Transverse colon (tissue), 4 donors: ENCODE results near the gene DCST1. TPM values are rescaled to one million over a fixed set of nuclear protein-coding genes. Genes with fewer than 3 reads are reported as not detected.
"Not testable (repeated sequence)": the region's sequence is repeated elsewhere in the genome, so short reads cannot be mapped to it uniquely, and the experiment has no call there.

Source experiments
- DNase-seq: peaks from one replicate; pipeline ENCODE4 v3.0.0-alpha.2; 2019
- H3K27ac ChIP-seq, 4 donors: fragments of 200-600 bp; sonication (generic); 2 replicates each; pipeline ENCODE4 v1.5.1; 2016 to 2018; ENCODE audit warnings: inconsistent platforms in 4 of 4
- H3K27me3 ChIP-seq: fragments of 200-600 bp; sonication (generic); 2 replicates; pipeline ENCODE4 v1.5.1; 2017; ENCODE audit warnings: inconsistent platforms
- H3K36me3 ChIP-seq, 4 donors: fragments of 200-600 bp; sonication (generic); 2 replicates each; pipeline ENCODE4 v1.5.1; 2017 to 2019; ENCODE audit warnings: inconsistent platforms in 4 of 4
- H3K4me1 ChIP-seq, 4 donors: fragments of 200-600 bp; sonication (generic); 2 replicates each; pipeline ENCODE4 v1.5.1; 2017 to 2020; ENCODE audit warnings: inconsistent platforms in 4 of 4
- H3K4me3 ChIP-seq, 4 donors: fragments of 200-600 bp; sonication (generic); 1 replicate in 1 of 4; 2 replicates in 3 of 4; pipeline versions ENCODE4 v1.5.1 to v1.6.1; 2017 to 2019; ENCODE audit warnings: inconsistent platforms in 4 of 4
- H3K9me3 ChIP-seq, 2 donors: fragments of 200-600 bp; sonication (generic); 2 replicates each; pipeline ENCODE4 v1.5.1; 2017 to 2019; ENCODE audit warnings: inconsistent platforms in 2 of 2
- EP300 ChIP-seq: sonication (generic); formaldehyde crosslinking; IDR thresholded peaks from one replicate; pipeline ENCODE4 v1.6.1; 2017; ENCODE audit warnings: antibody characterized with exemption, low read depth
- POLR2A ChIP-seq: fragments of 450-650 bp; IDR thresholded peaks from one replicate; pipeline ENCODE4 v1.6.1; 2016; ENCODE audit warnings: antibody characterized with exemption, mild to moderate bottlenecking, moderate library complexity
- POLR2AphosphoS5 ChIP-seq, 3 donors: sonication (generic); formaldehyde crosslinking; IDR thresholded peaks; one replicate each; pipeline ENCODE4 v1.6.1; 2016; ENCODE audit warnings: antibody characterized with exemption in 3 of 3
- WGBS, 2 donors: methylation state at CpG; one replicate each; pipeline ENCODE4 v1.1.5; 2018; ENCODE audit warnings: low coverage in 1 of 2; 5-methylcytosine and 5-hydroxymethylcytosine counted together
- in situ Hi-C, 4 donors: fragments of 200-750 bp; cut with MboI; loops; one replicate each; pipeline versions ENCODE4 v1.15.0 to v1.15.1; 2017; ENCODE audit warnings: low sequenced_read_pairs in 3 of 4, low pct_ligation_motif_present in 1 of 4, low pct_unique_long_range_greater_than_20kb in 1 of 4
- intact Hi-C: fragments of 100-400 bp; cut with DNase I; formaldehyde crosslinking; loops from one replicate; pipeline ENCODE4 v1.15.1; 2023; ENCODE audit warnings: low total_unique reads
- total RNA-seq, 4 donors: library from RNA; depleted of rRNA; stranded (reverse); fragments of >200 nt; gene quantifications; one replicate each; pipeline ENCODE4 v1.1.0, GENCODE V29; 2016
- TF ChIP-seq, protein P1 (sequence below), 5 experiments: fragments of 200-600 bp in 3 of 5; fragments of 450-650 bp in 2 of 5; sonication (generic) in 3 of 5; IDR thresholded peaks; 1 replicate in 2 of 5; 2 replicates in 3 of 5; pipeline ENCODE4 v1.5.1; 2016 to 2017; ENCODE audit warnings: antibody characterized with exemption in 5 of 5, inconsistent platforms in 3 of 5, mild to moderate bottlenecking in 2 of 5, moderate library complexity in 1 of 5

The DCST1 gene, protein sequence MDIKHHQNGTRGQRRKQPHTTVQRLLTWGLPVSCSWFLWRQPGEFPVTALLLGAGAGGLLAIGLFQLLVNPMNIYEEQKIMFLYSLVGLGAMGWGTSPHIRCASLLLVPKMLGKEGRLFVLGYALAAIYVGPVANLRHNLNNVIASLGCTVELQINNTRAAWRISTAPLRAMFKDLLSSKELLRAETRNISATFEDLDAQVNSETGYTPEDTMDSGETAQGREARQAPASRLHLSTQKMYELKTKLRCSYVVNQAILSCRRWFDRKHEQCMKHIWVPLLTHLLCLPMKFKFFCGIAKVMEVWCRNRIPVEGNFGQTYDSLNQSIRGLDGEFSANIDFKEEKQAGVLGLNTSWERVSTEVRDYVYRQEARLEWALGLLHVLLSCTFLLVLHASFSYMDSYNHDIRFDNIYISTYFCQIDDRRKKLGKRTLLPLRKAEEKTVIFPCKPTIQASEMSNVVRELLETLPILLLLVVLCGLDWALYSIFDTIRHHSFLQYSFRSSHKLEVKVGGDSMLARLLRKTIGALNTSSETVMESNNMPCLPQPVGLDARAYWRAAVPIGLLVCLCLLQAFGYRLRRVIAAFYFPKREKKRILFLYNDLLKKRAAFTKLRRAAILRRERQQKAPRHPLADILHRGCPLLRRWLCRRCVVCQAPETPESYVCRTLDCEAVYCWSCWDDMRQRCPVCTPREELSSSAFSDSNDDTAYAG
- under 1 TPM in 2 of 4 donors, not detected in 2; 0.32 to 0.41 TPM for total RNA-seq

DNA sequence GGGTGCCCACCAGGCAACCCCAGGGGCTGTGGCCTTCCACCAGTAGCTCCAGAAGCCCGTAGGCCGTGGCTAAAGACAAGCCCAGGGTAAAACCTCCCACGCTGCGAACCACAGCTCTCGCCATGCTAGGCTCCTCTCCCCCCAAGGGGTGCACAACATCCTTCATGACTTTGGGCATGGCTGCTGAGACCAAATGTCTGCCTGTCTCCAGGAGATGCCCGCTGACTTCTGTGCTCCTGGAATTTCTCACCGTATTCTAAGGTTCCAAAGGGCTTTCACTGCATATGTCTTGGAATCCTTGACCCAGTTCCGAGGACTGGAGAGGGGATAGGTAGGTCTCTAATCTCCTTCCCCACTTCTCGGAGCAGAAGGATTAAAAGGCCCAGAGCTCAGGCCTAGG is at the start of gene DCST1, which contains the start of gene DCST2:
TSS of gene DCST1 (plus strand) at position 301 of the 400 bp plus-strand sequence. CDS start 213 bp downstream, outside the sequence.
TSS of gene DCST2 (minus strand) at position 258 of the 400 bp plus-strand sequence. CDS start at position 178, 80 bp downstream.
- 93% methylated on average over 9 of the region's 9 CpGs; no CpG with 5 or more reads in 1 of the 2 donors for WGBS, 2 donors
- intact Hi-C loops: no loop called here
- Histone ChIP-seq H3K4me3 (no peak within 1 kb of the TSS), H3K36me3 (no peaks in the 10 kb centered on the region), H3K4me1 (peaks cover under 1 to 20% (median 8%) of the 10 kb centered on the region in 4 donors), H3K27me3 (no peaks in the 10 kb centered on the region), H3K9me3 (no peaks in the 10 kb centered on the region), H3K27ac (no peak within 1 kb of the TSS)
- TF ChIP-seq, protein P1, sequence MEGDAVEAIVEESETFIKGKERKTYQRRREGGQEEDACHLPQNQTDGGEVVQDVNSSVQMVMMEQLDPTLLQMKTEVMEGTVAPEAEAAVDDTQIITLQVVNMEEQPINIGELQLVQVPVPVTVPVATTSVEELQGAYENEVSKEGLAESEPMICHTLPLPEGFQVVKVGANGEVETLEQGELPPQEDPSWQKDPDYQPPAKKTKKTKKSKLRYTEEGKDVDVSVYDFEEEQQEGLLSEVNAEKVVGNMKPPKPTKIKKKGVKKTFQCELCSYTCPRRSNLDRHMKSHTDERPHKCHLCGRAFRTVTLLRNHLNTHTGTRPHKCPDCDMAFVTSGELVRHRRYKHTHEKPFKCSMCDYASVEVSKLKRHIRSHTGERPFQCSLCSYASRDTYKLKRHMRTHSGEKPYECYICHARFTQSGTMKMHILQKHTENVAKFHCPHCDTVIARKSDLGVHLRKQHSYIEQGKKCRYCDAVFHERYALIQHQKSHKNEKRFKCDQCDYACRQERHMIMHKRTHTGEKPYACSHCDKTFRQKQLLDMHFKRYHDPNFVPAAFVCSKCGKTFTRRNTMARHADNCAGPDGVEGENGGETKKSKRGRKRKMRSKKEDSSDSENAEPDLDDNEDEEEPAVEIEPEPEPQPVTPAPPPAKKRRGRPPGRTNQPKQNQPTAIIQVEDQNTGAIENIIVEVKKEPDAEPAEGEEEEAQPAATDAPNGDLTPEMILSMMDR (IDR thresholded peaks at IDR 0.05): no peak
- TF ChIP-seq EP300 (no peak), POLR2AphosphoS5 (IDR thresholded peaks at IDR 0.05) (no peak), POLR2A (no peak)
- DNase-seq: no peak
- in situ Hi-C loops: no loop called here

GRCh38 chr1:154986736-154987135 is 46.9 kb upstream of the DCST1 start:
- intact Hi-C loops: not testable (repeated sequence)
- WGBS, 2 donors: 90 to 100% methylated on average over 1 to 4 of the region's 4 CpGs

GRCh38 chr1:154987326-154987725 is 46.3 kb upstream of the DCST1 start:
- peaks cover 0 to 9% (median 0%) of the 10 kb centered on the region in 4 donors for H3K36me3 ChIP-seq
- DNase-seq: no peak
- TF ChIP-seq, protein P1 (IDR thresholded peaks at IDR 0.05): no peak
- TF ChIP-seq POLR2AphosphoS5 (IDR thresholded peaks at IDR 0.05) (no peak), POLR2A (no peak), EP300 (no peak)
- H3K4me1 ChIP-seq: peaks cover 12 to 26% (median 20%) of the 10 kb centered on the region in 4 donors
- H3K27me3 ChIP-seq: no peaks in the 10 kb centered on the region
- no peaks in the 10 kb centered on the region for H3K9me3 ChIP-seq
- WGBS, 2 donors: 53 to 79% methylated on average over 5 to 6 of the region's 6 CpGs
- intact Hi-C loops (no loop called here), in situ Hi-C loops (no loop called here)
- H3K27ac ChIP-seq: no peak overlapping the region
- H3K4me3 ChIP-seq: no peak overlapping the region

More at GRCh38 chr1:154986736-154987135, 46.9 kb upstream of the DCST1 start:
- H3K36me3 ChIP-seq, H3K9me3 ChIP-seq, in situ Hi-C loops, DNase-seq, H3K4me3 ChIP-seq, H3K27ac ChIP-seq, H3K27me3 ChIP-seq: not testable (repeated sequence)
- H3K4me1 ChIP-seq: peaks cover 13 to 29% (median 21%) of the 10 kb centered on the region in 4 donors

DNA sequence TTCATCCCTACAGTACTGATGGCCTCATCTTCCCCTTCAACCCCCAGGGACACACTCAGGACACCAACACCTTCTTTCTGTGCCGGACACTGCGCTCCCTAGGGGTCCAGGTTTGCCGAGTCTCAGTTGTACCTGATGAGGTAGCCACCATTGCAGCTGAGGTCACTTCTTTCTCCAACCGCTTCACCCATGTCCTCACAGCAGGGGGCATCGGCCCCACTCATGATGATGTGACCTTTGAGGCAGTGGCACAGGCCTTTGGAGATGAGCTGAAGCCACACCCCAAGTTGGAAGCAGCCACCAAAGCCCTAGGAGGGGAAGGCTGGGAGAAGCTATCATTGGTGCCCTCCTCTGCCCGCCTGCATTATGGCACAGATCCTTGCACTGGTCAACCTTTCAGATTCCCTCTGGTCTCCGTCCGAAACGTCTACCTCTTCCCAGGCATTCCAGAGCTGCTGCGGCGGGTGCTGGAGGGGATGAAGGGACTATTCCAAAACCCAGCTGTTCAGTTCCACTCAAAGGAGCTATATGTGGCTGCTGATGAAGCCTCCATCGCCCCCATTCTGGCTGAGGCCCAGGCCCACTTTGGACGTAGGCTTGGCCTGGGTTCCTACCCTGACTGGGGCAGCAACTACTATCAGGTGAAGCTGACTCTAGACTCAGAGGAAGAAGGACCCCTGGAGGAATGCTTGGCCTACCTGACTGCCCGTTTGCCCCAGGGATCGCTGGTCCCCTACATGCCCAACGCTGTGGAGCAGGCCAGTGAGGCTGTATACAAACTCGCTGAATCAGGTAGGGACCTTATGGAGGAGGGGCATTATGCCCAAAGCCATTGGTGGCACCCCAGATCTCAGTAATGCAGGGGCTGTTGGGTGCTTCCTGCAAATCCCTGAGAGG is 45.3 kb upstream of the DCST1 start:
- no peak overlapping the region for H3K27ac ChIP-seq
- in situ Hi-C loops: no loop called here

More for the DNA sequence above, 45.3 kb upstream of the DCST1 start:
- no peak for TF ChIP-seq EP300
- no peak for TF ChIP-seq POLR2A
- TF ChIP-seq POLR2AphosphoS5 (IDR thresholded peaks at IDR 0.05): no peak
- TF ChIP-seq, protein P1 (IDR thresholded peaks at IDR 0.05): no peak
- Histone ChIP-seq H3K9me3 (no peaks in the 10 kb centered on the region), H3K4me3 (no peak overlapping the region), H3K4me1 (peaks cover 7 to 21% (median 15%) of the 10 kb centered on the region in 4 donors), H3K27me3 (no peaks in the 10 kb centered on the region), H3K36me3 (peaks cover 0 to 9% (median 0%) of the 10 kb centered on the region in 4 donors)
- 87% methylated on average over 17 of the region's 17 CpGs; no CpG with 5 or more reads in 1 of the 2 donors for whole genome bisulfite sequencing, 2 donors
- no peak for DNase-seq
- intact Hi-C loops: no loop called here
